Measurements from ENCODE around the gene TRAPPC3L.
A peak's percentile ranks its signal among the peaks of the same experiment; 100 is the strongest.
"Not testable (repeated sequence)": the region's sequence is repeated elsewhere in the genome, so short reads cannot be mapped to it uniquely, and the experiment has no call there.

The TRAPPC3L gene

DNA sequence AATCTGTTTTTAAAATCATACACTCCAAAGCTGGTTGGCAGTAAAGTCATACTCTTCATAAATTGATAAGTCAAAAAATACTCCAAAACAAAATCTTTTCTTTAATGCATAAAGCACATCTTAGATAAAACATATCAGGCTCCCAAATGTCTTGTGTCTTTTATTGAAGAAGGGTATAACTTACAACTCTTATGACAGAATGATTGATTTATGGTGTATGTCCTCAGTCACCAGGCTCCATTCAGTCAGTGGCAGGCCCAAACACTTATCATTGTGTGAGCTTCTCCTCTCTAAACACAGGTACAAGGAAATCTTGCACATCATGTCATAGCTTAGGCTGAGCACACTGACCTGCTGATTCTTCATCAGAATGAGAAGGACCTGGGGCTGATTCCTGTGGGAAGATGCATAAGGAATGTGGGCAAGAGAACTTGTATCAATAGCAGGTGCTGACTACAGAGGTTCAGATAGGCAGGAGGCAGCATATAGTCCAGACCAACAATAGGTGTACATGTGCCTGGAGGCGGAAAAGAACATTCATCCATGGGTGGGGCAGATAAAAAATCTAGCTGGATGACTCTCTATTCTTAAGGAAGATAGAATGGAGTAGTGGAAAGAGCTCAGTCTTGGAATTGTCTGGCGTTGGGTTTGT lies 32.1 kb downstream of the TRAPPC3L start:
- DNase-seq (ENCODE audit: low spot score), result no peak

DNA sequence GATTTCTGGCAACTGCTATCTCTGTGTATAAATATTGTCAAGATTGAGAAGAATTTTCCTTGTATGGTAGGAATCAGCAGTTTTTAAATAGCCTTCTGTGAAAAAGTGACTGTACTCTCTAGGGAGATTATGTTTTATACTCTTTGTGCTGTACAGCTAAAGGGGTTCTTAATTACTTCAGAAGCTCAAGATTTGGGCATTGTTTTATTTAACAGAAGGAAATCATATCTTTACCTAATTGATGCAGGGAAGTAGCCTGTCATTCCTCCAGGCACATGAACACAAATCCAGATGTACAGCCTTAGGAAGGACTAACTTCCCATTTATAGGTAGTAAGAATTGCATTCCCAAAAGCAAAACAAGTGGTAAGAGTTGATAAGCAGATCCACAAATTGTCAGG lies 32.8 kb downstream of the TRAPPC3L start:
- no peak for DNase-seq (ENCODE audit: low spot score)

DNA sequence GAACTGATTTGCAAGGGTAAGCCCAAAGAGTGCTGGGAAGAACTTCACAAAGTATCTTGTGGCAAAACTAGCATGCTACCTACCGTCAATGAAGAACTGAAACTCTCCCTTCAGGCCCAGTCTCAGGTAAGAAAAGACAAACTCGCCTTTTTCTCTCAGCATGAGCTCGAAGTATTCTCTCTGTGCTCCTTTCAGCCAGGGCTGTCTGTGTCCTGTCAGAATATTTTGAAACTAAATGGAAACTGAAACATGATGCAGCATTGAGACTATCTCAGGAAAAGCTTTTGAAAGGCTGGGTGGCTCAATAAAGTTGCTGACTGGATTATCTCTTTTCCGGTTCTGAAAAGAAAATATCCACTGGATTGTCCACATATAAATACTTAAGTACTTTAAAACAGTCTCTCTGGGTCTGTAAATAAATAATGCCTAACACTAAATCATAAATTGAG lies 33.3 kb downstream of the TRAPPC3L start:
- DNase-seq (ENCODE audit: low spot score), result no peak

DNA sequence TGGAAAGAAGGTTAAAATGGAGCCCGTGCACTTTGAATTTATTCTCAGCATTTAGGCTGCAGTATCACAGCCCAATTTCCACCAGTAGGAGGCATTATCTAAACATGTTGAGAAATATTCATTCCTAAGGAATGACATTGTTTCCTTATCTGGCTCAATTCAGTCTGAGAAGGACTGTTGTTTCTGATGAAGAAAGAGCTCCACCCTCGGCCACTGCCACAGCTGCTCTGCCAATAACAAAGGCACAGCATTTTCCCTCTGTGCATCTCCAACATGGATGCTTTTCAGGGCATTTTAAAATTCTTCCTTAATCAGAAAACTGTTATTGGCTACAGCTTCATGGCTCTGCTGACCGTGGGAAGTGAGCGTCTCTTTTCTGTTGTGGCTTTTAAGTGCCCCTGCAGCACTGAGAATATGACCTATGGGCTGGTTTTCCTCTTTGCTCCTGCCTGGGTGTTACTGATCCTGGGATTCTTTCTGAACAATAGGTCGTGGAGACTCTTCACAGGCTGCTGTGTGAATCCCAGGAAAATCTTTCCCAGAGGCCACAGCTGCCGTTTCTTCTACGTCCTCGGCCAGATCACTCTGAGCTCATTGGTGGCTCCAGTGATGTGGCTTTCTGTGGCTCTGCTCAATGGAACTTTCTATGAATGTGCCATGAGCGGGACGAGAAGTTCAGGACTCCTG lies 33.9 kb downstream of the TRAPPC3L start, which contains the start of gene CALHM5:
Gene CALHM5 (plus strand): TSS at position 216 of the 687 bp plus-strand sequence. CDS start 58 bp downstream, at position 274.
- DNase-seq (ENCODE audit: low spot score), result peak; percentile 68

DNA sequence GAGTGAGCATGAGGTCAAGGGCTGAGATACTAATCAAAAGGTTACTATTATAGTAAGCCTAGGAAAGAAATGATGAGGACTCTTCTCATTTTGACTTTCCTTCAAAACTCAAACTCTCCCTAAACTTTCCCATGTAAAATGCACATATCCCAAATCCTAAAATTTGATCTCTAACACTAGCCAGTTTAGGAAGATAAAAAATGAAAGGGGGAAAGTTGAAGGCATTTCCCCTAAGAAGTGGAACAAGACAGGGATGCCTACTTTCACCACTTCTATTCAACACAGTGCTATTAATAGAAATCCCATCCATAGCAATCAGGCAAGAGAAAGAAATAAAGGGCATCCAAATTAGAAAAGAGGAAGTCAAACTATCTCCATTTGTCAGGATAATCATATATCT lies 37.0 kb downstream of the TRAPPC3L start:
- DNase-seq (ENCODE audit: low spot score), result no peak

DNA sequence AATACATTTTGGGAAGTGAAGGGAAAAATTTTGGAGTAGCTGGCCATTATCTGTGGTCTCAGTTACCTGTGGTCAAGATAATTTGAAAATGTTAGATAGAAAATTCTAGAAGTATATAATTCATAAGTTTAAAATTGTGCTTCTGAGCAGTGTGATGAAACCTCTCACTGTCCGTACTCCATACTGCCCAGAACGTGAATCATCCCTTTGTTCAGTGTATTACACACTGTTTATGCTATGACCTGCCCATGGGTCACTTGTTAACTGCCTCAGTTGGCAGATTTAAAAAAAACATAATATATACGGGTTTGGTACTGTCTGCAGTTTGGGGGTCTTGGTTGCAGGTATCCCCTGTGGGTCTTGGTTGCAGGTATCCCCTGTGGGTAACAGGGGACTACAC lies 38.2 kb downstream of the TRAPPC3L start:
- peak; percentile 35 for DNase-seq (ENCODE audit: low spot score)

DNA sequence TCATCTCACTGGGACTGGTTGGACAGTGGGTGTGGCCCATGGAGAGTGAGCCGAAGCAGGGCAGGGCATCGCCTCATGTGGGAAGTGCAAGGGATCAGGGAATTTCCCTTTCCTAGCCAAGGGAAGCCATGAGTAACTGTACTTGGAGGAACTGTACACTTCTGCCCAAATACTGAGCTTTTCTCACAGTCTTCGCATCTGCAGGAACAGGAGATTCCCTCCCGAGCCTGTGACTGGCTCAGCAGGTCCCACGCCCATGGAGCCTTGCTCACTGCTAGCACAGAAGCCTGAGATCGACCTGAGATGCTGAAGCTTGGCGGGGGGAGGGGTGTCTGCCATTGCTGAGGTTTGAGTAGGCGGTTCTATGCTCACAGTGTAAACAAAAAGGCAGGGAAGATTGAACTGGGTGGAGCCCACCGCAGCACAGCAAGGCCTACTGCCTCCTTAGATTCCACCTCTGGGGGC lies 44.5 kb downstream of the TRAPPC3L start:
- DNase-seq (ENCODE audit: low spot score), result no peak

DNA sequence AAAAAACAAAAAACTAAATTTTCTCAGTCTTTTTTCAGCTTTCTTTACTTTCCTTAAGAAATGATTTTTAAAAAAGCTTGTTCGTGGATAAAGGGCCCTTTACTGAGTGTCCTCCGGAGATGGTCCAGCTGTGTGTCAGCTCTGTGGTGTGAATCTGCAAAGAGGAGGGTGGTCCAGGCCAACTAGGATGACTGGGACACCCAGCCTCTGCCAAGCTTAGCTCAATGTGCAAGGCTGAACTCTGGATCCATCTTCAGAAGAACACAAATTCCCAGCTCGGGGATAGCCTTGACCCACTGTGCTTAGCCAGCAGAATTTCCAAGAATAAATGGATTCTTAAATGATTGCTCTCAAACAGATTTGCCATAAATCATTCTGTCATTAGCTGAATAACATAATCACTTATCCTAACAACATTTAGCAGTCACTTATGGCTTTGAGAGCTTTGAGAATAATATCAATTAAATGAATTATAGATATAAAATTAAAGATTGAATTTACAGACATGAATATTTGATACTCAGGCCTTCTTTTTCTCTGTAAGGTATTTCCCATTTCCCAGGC lies 48.3 kb downstream of the TRAPPC3L start:
- DNase-seq (ENCODE audit: low spot score), result no peak

DNA sequence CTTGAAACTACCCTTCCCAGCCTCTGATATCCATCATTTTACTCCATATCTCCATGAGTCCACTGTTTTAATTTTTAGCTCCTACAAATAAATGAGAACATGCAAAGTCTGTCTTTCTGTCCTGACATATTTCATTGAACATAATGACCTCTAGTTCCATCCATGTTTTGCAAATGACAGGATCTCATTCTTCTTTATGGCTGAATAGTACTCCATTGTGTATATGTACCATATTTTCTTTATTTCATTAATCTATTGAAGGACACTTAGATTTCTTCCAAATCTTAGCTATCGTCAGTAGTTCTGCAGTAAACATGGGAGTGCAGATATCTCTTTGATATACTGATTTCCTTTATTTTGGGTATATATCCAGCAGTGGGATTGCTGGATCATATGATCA lies 50.3 kb downstream of the TRAPPC3L start:
- not testable (repeated sequence) for DNase-seq (ENCODE audit: low spot score)

DNA sequence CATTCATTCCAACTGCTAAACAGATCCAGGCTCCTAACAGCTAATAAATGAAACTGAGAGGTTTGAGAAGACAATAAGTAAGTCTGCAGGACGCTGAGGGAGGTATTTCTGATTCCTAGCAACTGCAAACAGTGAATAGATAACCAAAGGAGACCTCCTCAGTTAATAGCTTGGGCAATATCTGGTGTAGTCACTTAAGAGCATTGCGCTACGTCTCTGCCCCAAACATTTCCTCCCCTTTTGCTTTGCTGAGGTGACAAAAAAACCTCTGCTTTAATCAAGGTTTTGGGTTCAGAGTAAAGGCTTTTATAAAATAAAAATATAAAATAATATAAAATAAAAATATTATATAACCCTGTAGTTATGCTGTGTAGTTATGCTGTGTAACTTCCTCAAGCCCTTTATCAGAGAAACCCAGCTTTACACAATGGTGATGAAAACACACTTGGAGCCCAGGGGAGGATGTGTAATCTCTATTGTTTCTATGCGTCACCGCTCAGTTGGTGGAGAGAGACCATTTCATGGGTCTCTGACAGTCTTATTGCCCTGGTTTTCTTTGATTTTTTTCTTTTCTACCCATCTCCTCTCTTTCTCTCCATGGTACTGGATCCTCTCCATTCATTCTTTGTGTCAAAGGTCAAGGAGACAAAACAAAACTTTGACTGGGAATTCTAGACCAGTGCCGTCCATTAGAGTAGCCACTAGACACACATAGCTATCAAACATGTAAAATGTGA lies 53.0 kb downstream of the TRAPPC3L start:
- DNase-seq (ENCODE audit: low spot score), result no peak

DNA sequence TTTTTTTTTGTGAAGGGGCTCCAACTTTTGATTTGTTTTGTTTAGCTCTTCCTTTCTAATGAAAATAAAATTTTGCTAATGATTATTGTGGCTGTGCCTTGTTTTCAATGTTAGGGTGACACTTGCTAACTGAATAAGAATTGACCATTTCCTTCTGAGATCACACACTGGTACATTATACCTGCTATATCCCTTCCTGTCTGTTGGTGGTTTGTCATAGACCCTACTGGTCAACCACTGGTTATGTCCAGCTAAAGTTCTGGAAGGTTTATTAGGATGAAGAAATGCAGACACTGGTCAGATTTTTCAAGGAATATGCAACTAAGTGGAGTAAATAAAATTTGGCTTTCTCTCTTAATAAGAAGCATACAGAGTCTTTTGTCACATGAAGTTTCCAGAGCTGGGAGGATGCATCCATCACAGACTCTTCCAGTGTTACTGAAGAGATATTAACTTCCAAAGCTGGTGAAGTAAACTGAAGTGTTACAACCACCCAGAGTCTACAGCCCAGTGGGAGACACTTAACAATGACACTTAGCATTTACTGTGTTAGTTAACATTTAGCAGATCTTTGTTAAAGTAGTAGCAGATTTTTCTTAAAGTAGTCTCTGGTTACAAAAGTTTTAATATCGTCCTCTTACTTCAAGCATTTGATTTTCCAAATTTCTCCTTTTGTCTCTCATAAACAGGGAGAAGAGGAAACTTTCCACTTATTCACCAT lies 53.7 kb downstream of the TRAPPC3L start:
- no peak for DNase-seq (ENCODE audit: low spot score)

DNA sequence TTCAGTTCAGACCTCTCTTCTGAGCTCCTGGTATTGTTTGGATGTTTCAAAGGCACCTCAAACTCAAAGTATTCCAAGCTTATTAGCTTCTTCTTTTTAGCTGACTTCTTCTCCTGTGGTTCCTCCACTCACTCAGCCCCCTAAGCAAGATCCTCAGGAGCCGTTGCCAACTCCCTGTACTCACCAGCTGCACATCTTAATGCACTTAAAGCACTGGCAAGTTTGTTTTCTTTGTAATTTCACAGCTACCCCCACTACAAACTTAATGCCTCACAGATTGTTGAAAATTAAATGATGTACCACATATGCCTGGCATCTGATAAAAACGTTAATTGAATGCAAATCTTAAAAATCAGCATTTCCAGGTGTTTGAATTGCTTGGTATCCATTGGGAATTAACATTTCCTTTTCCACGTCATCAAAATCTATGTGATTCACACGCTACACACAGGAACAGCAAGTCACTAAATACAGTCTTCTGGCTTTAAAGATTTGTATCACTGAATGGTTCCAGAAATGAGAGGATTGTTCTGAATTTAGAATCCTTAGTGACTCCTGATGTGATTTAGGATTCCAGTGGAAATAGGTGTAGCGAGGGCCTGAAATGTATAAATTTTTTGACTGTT lies 59.8 kb downstream of the TRAPPC3L start:
- no peak for DNase-seq (ENCODE audit: low spot score)

DNA sequence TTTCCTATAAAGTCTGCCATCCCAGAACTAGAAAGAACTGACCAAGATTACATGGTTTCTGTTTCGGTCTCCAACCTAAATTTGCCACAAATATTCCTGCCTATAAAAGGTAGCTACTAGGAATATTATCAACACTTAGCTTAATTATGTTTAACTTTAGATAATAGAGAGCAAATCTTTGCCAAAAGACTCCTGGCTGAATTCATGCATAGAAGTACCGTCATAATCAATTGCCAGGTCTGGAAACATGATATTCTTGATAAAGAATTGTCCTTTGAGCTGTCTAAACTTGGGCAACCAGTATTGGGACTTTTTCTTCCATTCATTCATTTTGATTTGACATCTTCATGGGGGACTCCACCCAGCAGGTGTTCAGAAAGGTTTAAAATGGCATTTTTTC lies 61.9 kb downstream of the TRAPPC3L start:
- DNase-seq (ENCODE audit: low spot score), result no peak

DNA sequence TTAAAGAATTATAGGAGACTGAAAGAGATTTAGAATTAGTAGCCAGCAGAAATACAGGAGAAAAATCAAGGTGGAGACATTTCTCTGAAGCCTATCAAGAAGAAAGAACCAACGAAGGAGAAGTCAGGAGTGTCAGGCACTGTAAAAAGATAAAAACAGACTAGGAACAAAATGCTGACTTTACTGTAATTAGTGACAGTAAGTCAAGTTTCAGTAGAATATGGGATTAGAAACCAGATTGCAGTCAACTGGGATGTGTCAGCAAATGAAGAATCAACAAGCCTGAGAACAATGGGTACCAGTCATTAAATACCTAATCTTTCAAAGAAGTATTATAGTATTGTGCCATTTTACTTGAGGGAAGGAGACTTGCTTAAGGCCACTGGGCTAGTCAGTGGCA lies 62.7 kb downstream of the TRAPPC3L start:
- DNase-seq (ENCODE audit: low spot score), result no peak

DNA sequence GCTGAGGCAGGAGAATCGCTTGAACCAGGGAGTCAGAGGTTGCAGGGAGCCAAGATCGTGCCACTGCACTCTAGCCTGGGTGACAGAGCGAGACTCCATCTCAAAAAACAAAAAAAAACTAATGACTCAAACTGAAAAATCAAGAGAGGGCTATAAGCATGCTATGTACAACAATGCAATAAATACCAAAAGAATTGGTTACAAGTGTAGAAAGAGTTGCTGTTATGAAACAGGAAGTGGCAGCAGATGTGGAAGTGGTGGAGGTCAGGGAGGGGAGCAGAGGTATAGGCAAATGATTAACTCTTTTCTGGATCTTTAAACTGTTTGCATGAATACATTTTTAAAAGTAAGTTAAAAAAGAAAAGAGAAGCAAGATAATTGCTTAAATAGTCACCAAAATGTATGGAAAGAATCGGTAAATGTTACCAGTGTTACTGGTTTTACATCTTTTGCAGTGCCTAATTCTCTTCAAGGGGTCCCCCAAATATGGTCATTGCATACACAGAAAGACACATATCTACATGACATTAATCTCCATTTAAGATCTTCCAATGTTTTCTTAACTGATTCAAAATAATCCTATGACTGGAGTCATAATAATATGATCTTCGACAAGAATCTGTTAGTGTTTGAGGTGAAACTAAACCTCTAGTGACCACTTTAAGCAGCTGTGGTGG lies 69.3 kb downstream of the TRAPPC3L start:
- DNase-seq (ENCODE audit: low spot score), result no peak

DNA sequence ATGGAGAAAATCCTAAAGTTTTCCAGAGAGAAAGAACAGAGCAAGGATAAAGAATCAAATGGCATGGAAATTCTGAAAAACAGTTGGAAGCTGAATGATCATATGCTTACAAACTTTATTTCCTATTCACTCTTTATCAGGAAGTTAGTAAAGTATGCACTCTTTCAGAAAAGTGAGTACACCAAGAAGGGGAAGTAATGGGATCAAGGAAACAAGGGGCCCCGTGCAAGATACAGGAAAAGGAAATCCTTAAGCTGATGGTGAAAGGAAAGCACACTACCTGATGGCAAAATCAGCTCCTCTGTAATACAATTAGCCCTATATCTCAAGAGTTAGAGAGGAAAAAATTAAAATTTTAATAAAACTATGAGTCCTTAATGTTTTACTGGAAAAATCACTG lies 70.3 kb downstream of the TRAPPC3L start:
- DNase-seq (ENCODE audit: low spot score), result no peak

DNA sequence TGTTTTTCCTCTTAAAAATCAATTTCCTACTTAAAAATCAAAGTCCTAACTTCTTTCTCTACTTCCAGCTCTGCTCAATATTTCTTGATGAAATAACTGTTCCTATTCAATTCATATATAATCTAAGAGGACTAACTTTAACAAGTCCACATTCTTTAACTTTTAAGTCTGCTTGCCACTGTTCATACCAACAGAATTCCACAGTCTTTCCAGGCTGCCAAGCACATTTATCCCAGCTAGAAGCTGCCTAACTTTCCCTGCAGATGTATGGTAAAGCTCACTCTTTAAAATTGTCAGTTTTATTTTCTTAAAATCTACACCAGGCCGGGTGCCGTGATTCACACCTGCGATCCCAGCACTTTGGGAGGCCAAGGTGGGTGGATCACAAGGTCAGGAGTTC lies 72.8 kb downstream of the TRAPPC3L start:
- no peak for DNase-seq (ENCODE audit: low spot score)

DNA sequence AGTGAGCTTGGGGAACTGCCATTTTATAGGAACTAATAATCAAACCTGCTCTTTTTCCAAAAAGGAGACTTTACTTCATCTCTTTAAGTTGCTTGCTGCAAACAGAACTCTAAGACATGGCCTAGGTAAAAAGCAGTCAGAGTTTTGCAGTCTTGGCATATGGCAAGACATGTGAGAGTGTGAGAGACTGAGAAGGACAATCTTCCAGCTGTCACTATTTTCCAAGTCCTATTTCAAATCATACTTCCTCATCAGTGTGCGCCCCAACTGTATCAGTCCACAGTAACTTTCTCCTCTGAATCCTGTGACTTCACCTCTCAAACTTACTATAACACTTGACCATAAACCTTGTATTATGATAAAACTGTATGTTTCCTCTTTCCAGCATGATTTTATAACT lies 74.0 kb downstream of the TRAPPC3L start:
- DNase-seq (ENCODE audit: low spot score), result no peak

DNA sequence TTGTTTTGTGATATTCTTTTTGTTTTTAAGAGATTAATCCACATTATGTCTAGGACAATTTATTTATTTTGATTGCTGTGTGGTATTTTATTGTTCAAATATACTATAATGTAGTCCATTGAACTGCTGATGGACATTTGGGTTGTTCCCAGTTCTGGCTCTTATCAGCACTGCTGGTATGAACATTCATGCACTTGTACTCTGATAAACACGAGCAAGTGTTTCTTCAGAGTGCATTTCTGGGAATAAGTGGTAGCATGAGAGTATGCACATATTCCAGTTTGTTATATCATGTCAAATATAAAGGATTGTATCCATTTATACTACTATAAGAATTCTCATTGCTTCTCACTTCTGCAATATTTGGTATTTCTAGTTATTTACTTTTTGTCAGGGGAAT lies 77.2 kb downstream of the TRAPPC3L start:
- DNase-seq (ENCODE audit: low spot score), result no peak

DNA sequence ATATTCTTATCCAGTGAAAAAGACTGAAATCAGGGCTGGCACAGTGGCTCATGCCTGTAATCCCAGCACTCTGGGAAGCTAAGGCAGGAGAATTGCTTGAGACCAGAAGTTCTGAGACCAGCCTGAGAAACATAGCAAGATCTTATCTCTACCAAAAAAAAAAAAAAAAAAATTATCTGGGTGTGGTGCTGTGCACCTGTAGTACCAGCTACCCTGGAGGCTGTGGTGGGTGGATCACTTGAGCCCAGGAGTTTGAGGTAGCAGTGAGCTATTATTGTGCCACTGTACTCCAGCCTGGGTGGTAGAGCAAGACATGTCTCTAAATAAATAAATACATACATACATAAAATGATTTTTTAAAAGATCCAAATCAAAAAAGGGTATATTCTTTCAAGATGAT lies 78.0 kb downstream of the TRAPPC3L start:
- DNase-seq (ENCODE audit: low spot score), result no peak

DNA sequence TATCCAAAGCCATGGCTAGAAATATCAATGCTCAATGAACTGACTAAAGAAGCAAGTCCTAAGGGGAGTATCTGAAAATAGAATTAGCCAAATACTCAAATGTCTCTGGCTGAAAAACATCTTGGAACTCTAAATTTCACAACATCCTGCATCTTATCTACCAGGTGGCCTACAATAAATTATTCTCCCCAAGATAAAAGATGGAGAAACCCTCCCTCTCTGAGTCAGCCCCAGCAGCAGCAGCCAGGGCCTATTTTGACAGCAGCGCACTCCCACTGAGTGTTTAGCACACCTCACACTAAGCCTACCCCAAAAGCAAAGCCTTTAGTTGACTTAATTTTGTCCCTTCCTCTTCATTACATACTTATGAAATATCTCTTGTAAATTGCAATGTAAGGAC lies 78.4 kb downstream of the TRAPPC3L start:
- DNase-seq (ENCODE audit: low spot score), result no peak
